GM18951 (cell line): ENCODE measurements around the gene SLC7A7.
"Not testable (repeated sequence)": the region's sequence is repeated elsewhere in the genome, so short reads cannot be mapped to it uniquely, and the experiment has no call there.

Experiments
- POLR2A ChIP-seq: IDR thresholded peaks from 4 replicates; pipeline ENCODE4 v1.6.1; 2011; ENCODE audit warnings: mild to moderate bottlenecking; ENCODE audit not compliant: insufficient read length, insufficient read depth; ENCODE audit errors: extremely low read depth
- in situ Hi-C: fragments of 300-500 bp; cut with MboI; formaldehyde crosslinking; loops from one replicate; pipeline ENCODE4 v1.12.0; 2022; ENCODE audit warnings: low sequenced_read_pairs, mixed read lengths, inconsistent platforms; ENCODE audit not compliant: unreplicated experiment

The SLC7A7 gene

GRCh38 chr14:22776215-22776614 lies 39.0 kb downstream of the SLC7A7 start:
- no peak for TF ChIP-seq POLR2A
- in situ Hi-C loops: loop anchor here (5.0 to 10.0 kb wide), 2 partner anchors 41 to 79 kb away; partner anchors contain the start of gene SLC7A7

- in situ Hi-C loops: loop anchor here (10.0 kb wide), 1 partner anchor 81 kb away; no protein-coding TSS in a partner anchor
- no peak for TF ChIP-seq POLR2A
Observed at GRCh38 chr14:22774011-22774706, 41.1 kb downstream of the SLC7A7 start.

- in situ Hi-C loops: loop anchor here (10.0 kb wide), 1 partner anchor 81 kb away; no protein-coding TSS in a partner anchor
- no peak for TF ChIP-seq POLR2A
Observed at GRCh38 chr14:22773162-22774010, 41.8 kb downstream of the SLC7A7 start.

- in situ Hi-C loops: loop anchor here (10.0 kb wide), 1 partner anchor 82 kb away; no protein-coding TSS in a partner anchor
Observed at GRCh38 chr14:22772725-22773124, 42.5 kb downstream of the SLC7A7 start.

GRCh38 chr14:22770481-22771187 lies 44.6 kb downstream of the SLC7A7 start:
- no peak for TF ChIP-seq POLR2A
- in situ Hi-C loops: loop anchor here (10.0 kb wide), 1 partner anchor 84 kb away; no protein-coding TSS in a partner anchor

More at GRCh38 chr14:22772725-22773124, 42.5 kb downstream of the SLC7A7 start:
- no peak for TF ChIP-seq POLR2A

- in situ Hi-C loops: no loop called here
- TF ChIP-seq POLR2A: no peak
Observed at GRCh38 chr14:22769369-22769768, 45.9 kb downstream of the SLC7A7 start.

- in situ Hi-C loops: no loop called here
Observed at GRCh38 chr14:22768947-22769346, 46.3 kb downstream of the SLC7A7 start.

GRCh38 chr14:22767323-22767589 lies 48.0 kb downstream of the SLC7A7 start:
- TF ChIP-seq POLR2A: no peak
- in situ Hi-C loops: no loop called here

More at GRCh38 chr14:22768947-22769346, 46.3 kb downstream of the SLC7A7 start:
- TF ChIP-seq POLR2A: no peak

- in situ Hi-C loops: no loop called here
- peak; percentile 92 for TF ChIP-seq POLR2A
Observed at GRCh38 chr14:22766457-22767322, 48.5 kb downstream of the SLC7A7 start, which contains the start of gene OXA1L. OXA1L (plus strand) TSS chr14:22766688; CDS start chr14:22766702, 14 bp downstream.

- in situ Hi-C loops: no loop called here
- TF ChIP-seq POLR2A: no peak
Observed at GRCh38 chr14:22764382-22764781, 50.9 kb downstream of the SLC7A7 start.

GRCh38 chr14:22761734-22762133 lies 53.5 kb downstream of the SLC7A7 start:
- in situ Hi-C loops: no loop called here
- TF ChIP-seq POLR2A: no peak

- in situ Hi-C loops: not testable (repeated sequence)
Observed at GRCh38 chr14:22757972-22758650, 57.1 kb downstream of the SLC7A7 start.

GRCh38 chr14:22753586-22753985 lies 61.6 kb downstream of the SLC7A7 start:
- in situ Hi-C loops: no loop called here
- TF ChIP-seq POLR2A: no peak
